SH-SY5Y (cell line): ENCODE data around the gene XYLT1.

Source experiments
- GATA2 ChIP-seq: IDR thresholded peaks from 2 replicates; pipeline ENCODE4 v1.6.1; 2011; ENCODE audit warnings: mild to moderate bottlenecking, low read depth, low read length
- GATA3 ChIP-seq: IDR thresholded peaks from 2 replicates; pipeline ENCODE4 v1.6.1; 2011; ENCODE audit warnings: low read depth, mild to moderate bottlenecking, low read length, moderate library complexity

DNA sequence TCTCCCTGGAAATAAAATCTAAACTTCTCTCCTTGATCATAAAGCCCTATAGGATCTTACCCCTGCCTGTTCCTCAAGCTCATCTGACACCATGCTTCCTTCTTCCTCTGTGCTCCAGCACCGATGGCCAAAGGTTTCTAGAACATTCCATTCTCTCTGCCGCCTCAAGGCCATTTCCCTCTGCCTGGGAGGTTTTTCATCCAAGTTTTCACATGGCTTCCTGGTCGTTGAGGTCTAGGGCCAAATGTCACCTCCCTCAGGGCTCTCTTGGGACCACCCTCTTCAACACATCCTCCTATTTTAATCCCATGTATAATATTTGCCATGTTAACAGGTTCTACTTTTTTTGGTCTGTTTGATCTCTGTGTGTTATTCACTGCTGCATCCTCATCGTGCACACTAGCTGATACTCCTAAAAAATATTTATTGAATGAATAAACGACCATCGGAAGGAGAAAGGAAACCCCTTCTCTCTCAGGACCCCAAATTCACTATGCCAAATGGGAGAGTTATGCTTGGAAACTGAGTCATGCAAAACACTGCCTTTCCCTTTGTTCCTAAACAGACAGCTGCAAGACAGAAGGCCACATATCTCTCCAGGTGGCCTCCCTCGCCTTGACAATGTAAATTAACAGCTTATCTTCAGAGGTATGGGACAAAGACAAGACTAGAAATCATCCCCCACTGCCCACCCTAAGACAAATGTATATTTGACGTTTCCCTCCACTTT is 78.5 kb downstream of the XYLT1 start:
- no peak for TF ChIP-seq GATA2
- TF ChIP-seq GATA3 = no peak
